Liver (tissue), 9 donors: ENCODE results near the gene SPATA13. TPM values are rescaled to one million over a fixed set of nuclear protein-coding genes. Genes with fewer than 3 reads are reported as not detected.
"Not testable (repeated sequence)": the region's sequence is repeated elsewhere in the genome, so short reads cannot be mapped to it uniquely, and the experiment has no call there.

Source experiments
- DNase-seq: peaks from one replicate; pipeline ENCODE4 v3.0.0-alpha.2; 2017; ENCODE audit warnings: low spot score
- H3K27ac ChIP-seq, 2 donors: one replicate each; pipeline ENCODE4 v1.7.0; 2013; ENCODE audit warnings: inconsistent platforms in 2 of 2, low read length in 2 of 2, control low read depth in 1 of 2, low read depth in 1 of 2, mild to moderate bottlenecking in 1 of 2
- H3K27me3 ChIP-seq, 4 donors: one replicate each; pipeline versions ENCODE4 v1.6.1 to v1.7.0; 2013; ENCODE audit warnings: low read length in 3 of 4, inconsistent platforms in 1 of 4, mild to moderate bottlenecking in 1 of 4, moderate library complexity in 1 of 4; ENCODE audit not compliant: control insufficient read depth in 4 of 4, insufficient read depth in 4 of 4
- H3K36me3 ChIP-seq, 4 donors: one replicate each; pipeline versions ENCODE4 v1.6.1 to v1.7.0; 2013; ENCODE audit warnings: low read length in 3 of 4, mild to moderate bottlenecking in 3 of 4, low read depth in 1 of 4, moderate library complexity in 1 of 4; ENCODE audit not compliant: control insufficient read depth in 4 of 4, insufficient read depth in 3 of 4
- H3K4me1 ChIP-seq, 4 donors: one replicate each; pipeline versions ENCODE4 v1.6.1 to v1.7.0; 2013; ENCODE audit warnings: low read length in 3 of 4, mild to moderate bottlenecking in 3 of 4, moderate library complexity in 1 of 4; ENCODE audit not compliant: control insufficient read depth in 4 of 4, insufficient read depth in 4 of 4
- H3K4me3 ChIP-seq, 3 donors: one replicate each; pipeline versions ENCODE4 v1.6.1 to v1.7.0; 2013; ENCODE audit warnings: low read length in 3 of 3, control low read depth in 1 of 3, low read depth in 1 of 3, mild to moderate bottlenecking in 1 of 3
- H3K9ac ChIP-seq, 2 donors: one replicate each; pipeline ENCODE4 v1.7.0; 2013; ENCODE audit warnings: low read length in 2 of 2, mild to moderate bottlenecking in 2 of 2, moderate library complexity in 2 of 2, control low read depth in 1 of 2, low read depth in 1 of 2
- H3K9me3 ChIP-seq, 4 donors: one replicate each; pipeline versions ENCODE4 v1.6.1 to v1.7.0; 2013; ENCODE audit warnings: low read length in 3 of 4; ENCODE audit not compliant: control insufficient read depth in 4 of 4
- EGR1 ChIP-seq, 2 donors: IDR thresholded peaks; 2 replicates each; pipeline ENCODE4 v1.6.1; 2016 to 2018; ENCODE audit warnings: antibody characterized with exemption in 2 of 2, low read depth in 2 of 2
- FOXA2 ChIP-seq: IDR thresholded peaks from 2 replicates; pipeline ENCODE4 v1.6.1; 2016; ENCODE audit warnings: antibody characterized with exemption
- MAX ChIP-seq: IDR thresholded peaks from 2 replicates; pipeline ENCODE4 v1.6.1; 2016; ENCODE audit warnings: antibody characterized with exemption
- NR2F2 ChIP-seq: IDR thresholded peaks from 2 replicates; pipeline ENCODE4 v1.6.1; 2016; ENCODE audit warnings: antibody characterized with exemption
- RAD21 ChIP-seq, 2 donors: IDR thresholded peaks; 2 replicates each; pipeline ENCODE4 v1.6.1; 2016; ENCODE audit warnings: antibody characterized with exemption in 2 of 2, mild to moderate bottlenecking in 2 of 2
- RXRA ChIP-seq, 2 donors: IDR thresholded peaks; 2 replicates each; pipeline ENCODE4 v1.6.1; 2017 to 2018; ENCODE audit warnings: antibody characterized with exemption in 2 of 2, mild to moderate bottlenecking in 1 of 2
- SP1 ChIP-seq: IDR thresholded peaks from 2 replicates; pipeline ENCODE4 v1.6.1; 2018; ENCODE audit warnings: antibody characterized with exemption, mild to moderate bottlenecking
- WGBS: extraction: QIAGEN DNeasy Blood & Tissue Kit; methylation state at CpG from one replicate; pipeline ENCODE4 v1.1.7; 2013; 5-methylcytosine and 5-hydroxymethylcytosine counted together
- polyA plus RNA-seq, 2 donors: library from polyadenylated mRNA; stranded (reverse) in 1 of 2; unstranded in 1 of 2; fragments of 200-250 nt in 1 of 2; fragments of >200 nt in 1 of 2; fragmentation: Nextera tagmentation in 1 of 2; extraction: Ambion mirVana in 1 of 2; gene quantifications; one replicate each; pipeline versions ENCODE4 v1.2.1 to v1.2.3, GENCODE V29; 2013 to 2015
- total RNA-seq, 2 donors: library from RNA; depleted of rRNA; stranded (reverse); fragments of >200 nt; gene quantifications; one replicate each; pipeline ENCODE4 v1.2.3, GENCODE V29; 2014
- TF ChIP-seq, protein P1 (sequence below): IDR thresholded peaks from 2 replicates; pipeline ENCODE4 v1.6.1; 2016; ENCODE audit warnings: antibody characterized with exemption, mild to moderate bottlenecking
- TF ChIP-seq, protein P2 (sequence below): IDR thresholded peaks from 2 replicates; pipeline ENCODE4 v1.6.1; 2016; ENCODE audit warnings: antibody characterized with exemption
- donor health status: healthy.
- donor health status: healthy.
- donor health status: healthy.
- donor health status: healthy.
- donor health status: healthy.

SPATA13 gene
- total and polyA plus RNA-seq, 4 donors, result 10.0 to 57.6 (median 20.4) TPM

GRCh38 chr13:24319641-24320040, 159.1 kb downstream of the SPATA13 start:
- DNase-seq, H3K4me1 ChIP-seq, H3K9me3 ChIP-seq, H3K9ac ChIP-seq, H3K36me3 ChIP-seq, H3K27ac ChIP-seq, H3K4me3 ChIP-seq, H3K27me3 ChIP-seq: not testable (repeated sequence)
- 88% methylated on average over 6 of the region's 6 CpGs for WGBS

GRCh38 chr13:24321416-24321815, 160.9 kb downstream of the SPATA13 start:
- not testable (repeated sequence) for H3K27me3 ChIP-seq, H3K36me3 ChIP-seq, H3K9ac ChIP-seq, DNase-seq, H3K4me1 ChIP-seq, H3K9me3 ChIP-seq, H3K4me3 ChIP-seq, H3K27ac ChIP-seq
- WGBS, result 86% methylated on average over 8 of the region's 8 CpGs

GRCh38 chr13:24322470-24322869, 161.9 kb downstream of the SPATA13 start:
- H3K36me3 ChIP-seq, H3K27ac ChIP-seq, H3K4me1 ChIP-seq, H3K4me3 ChIP-seq, DNase-seq, H3K9me3 ChIP-seq, H3K9ac ChIP-seq, H3K27me3 ChIP-seq: not testable (repeated sequence)
- TF ChIP-seq RAD21 (IDR thresholded peaks at IDR 0.05), result peak; percentile 30 to 35
- 68% methylated on average over 2 of the region's 2 CpGs for WGBS

GRCh38 chr13:24323036-24323738, 162.7 kb downstream of the SPATA13 start:
- no peak overlapping the region for H3K9ac ChIP-seq
- no peaks in the 10 kb centered on the region for H3K36me3 ChIP-seq
- H3K4me1 ChIP-seq, result no peaks in the 10 kb centered on the region
- no peak overlapping the region for H3K4me3 ChIP-seq
- no peak for DNase-seq
- WGBS, result 86% methylated on average over 28 of the region's 28 CpGs
- H3K9me3 ChIP-seq, result no peaks in the 10 kb centered on the region
- no peak overlapping the region for H3K27ac ChIP-seq
- no peaks in the 10 kb centered on the region for H3K27me3 ChIP-seq
- TF ChIP-seq FOXA2 (no peak), EGR1 (IDR thresholded peaks at IDR 0.05; ENCODE audit: low read depth in 2 of 2) (no peak), MAX (no peak), NR2F2 (no peak), SP1 (no peak), RXRA (IDR thresholded peaks at IDR 0.05) (no peak)
- TF ChIP-seq, protein P1, sequence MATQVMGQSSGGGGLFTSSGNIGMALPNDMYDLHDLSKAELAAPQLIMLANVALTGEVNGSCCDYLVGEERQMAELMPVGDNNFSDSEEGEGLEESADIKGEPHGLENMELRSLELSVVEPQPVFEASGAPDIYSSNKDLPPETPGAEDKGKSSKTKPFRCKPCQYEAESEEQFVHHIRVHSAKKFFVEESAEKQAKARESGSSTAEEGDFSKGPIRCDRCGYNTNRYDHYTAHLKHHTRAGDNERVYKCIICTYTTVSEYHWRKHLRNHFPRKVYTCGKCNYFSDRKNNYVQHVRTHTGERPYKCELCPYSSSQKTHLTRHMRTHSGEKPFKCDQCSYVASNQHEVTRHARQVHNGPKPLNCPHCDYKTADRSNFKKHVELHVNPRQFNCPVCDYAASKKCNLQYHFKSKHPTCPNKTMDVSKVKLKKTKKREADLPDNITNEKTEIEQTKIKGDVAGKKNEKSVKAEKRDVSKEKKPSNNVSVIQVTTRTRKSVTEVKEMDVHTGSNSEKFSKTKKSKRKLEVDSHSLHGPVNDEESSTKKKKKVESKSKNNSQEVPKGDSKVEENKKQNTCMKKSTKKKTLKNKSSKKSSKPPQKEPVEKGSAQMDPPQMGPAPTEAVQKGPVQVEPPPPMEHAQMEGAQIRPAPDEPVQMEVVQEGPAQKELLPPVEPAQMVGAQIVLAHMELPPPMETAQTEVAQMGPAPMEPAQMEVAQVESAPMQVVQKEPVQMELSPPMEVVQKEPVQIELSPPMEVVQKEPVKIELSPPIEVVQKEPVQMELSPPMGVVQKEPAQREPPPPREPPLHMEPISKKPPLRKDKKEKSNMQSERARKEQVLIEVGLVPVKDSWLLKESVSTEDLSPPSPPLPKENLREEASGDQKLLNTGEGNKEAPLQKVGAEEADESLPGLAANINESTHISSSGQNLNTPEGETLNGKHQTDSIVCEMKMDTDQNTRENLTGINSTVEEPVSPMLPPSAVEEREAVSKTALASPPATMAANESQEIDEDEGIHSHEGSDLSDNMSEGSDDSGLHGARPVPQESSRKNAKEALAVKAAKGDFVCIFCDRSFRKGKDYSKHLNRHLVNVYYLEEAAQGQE, result no peak
- TF ChIP-seq, protein P2, sequence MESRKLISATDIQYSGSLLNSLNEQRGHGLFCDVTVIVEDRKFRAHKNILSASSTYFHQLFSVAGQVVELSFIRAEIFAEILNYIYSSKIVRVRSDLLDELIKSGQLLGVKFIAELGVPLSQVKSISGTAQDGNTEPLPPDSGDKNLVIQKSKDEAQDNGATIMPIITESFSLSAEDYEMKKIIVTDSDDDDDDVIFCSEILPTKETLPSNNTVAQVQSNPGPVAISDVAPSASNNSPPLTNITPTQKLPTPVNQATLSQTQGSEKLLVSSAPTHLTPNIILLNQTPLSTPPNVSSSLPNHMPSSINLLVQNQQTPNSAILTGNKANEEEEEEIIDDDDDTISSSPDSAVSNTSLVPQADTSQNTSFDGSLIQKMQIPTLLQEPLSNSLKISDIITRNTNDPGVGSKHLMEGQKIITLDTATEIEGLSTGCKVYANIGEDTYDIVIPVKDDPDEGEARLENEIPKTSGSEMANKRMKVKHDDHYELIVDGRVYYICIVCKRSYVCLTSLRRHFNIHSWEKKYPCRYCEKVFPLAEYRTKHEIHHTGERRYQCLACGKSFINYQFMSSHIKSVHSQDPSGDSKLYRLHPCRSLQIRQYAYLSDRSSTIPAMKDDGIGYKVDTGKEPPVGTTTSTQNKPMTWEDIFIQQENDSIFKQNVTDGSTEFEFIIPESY, result no peak
